ENCODE measurements around the gene IGF2. TPM values are rescaled to one million over a fixed set of nuclear protein-coding genes. Genes with fewer than 3 reads are reported as not detected.

IGF2 gene
- total and polyA plus RNA-seq, 12 donors, result 36.0 to 195 (median 81.6) TPM

- Histone ChIP-seq H3K4me1 (peaks cover 0 to 15% (median 8%) of the 10 kb centered on the region in 9 donors), H3K9me3 (no peaks in the 10 kb centered on the region), H3K36me3 (no peaks in the 10 kb centered on the region), H3K27me3 (peaks cover 0 to 69% (median 40%) of the 10 kb centered on the region in 7 donors), H3K4me3 (no peak overlapping the region), H3K27ac (no peak overlapping the region)
- WGBS, 2 donors, result 83 to 87% methylated on average over 12 of the region's 12 CpGs
- no peak for DNase-seq
- no peak for TF ChIP-seq CTCF (IDR thresholded peaks at IDR 0.05)
- intact Hi-C loops (cut with DNase I), result loop anchor here in 1 of 10 donors (10.0 kb wide), 1 partner anchor 59 kb away; no protein-coding TSS in a partner anchor
- ATAC-seq, result no peak
These were observed 24.3 kb upstream of the IGF2 start for GRCh38 chr11:2163428-2163978.

DNA sequence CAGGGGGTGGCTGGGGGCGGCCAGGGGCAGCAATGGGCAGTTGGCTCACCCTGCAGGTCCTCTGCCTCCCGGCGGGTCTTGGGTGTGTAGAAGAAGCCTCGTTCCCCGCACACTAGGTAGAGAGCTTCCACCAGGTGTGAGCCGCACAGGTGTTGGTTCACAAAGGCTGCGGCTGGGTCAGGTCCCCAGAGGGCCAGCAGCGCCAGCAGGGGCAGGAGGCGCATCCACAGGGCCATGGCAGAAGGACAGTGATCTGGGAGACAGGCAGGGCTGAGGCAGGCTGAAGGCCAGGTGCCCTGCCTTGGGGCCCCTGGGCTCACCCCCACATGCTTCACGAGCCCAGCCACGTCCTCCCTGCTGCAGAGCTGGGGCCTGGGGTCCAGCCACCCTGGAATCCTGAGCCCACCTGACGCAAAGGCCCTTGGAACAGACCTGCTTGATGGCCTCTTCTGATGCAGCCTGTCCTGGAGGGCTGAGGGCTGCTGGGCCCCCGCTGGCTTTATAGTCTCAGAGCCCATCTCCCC is 21.6 kb upstream of the IGF2 start, which contains the start of gene INS:
TSS of gene INS (minus strand) at position 474 of the 524 bp plus-strand sequence. CDS start at position 236, 238 bp downstream.
- intact Hi-C loops (cut with DNase I), result loop anchor here in 1 of 10 donors (10.0 kb wide), 1 partner anchor 56 kb away; no protein-coding TSS in a partner anchor
- DNase-seq (no peak), ATAC-seq (no peak)
- H3K4me3 ChIP-seq, result no peak within 1 kb of the TSS
- H3K4me1 ChIP-seq, result peaks cover 0 to 15% (median 1%) of the 10 kb centered on the region in 9 donors
- no peaks in the 10 kb centered on the region for H3K36me3 ChIP-seq
- WGBS, 2 donors, result 92 to 95% methylated on average over 13 of the region's 13 CpGs
- H3K27me3 ChIP-seq, result peaks cover 0 to 52% (median 28%) of the 10 kb centered on the region in 7 donors
- H3K27ac ChIP-seq, result no peak within 1 kb of the TSS
- TF ChIP-seq CTCF (IDR thresholded peaks at IDR 0.05), result no peak
- no peaks in the 10 kb centered on the region for H3K9me3 ChIP-seq

- Histone ChIP-seq H3K4me3 (no peak overlapping the region), H3K27ac (no peak overlapping the region), H3K36me3 (no peaks in the 10 kb centered on the region), H3K9me3 (no peaks in the 10 kb centered on the region), H3K4me1 (peaks cover 0 to 16% (median 0%) of the 10 kb centered on the region in 9 donors), H3K27me3 (peaks cover 0 to 44% (median 18%) of the 10 kb centered on the region in 7 donors)
- 78 to 82% methylated on average over 36 of the region's 36 CpGs for WGBS, 2 donors
- no peak for TF ChIP-seq CTCF (IDR thresholded peaks at IDR 0.05)
- no peak for ATAC-seq
- DNase-seq, result no peak
- intact Hi-C loops (cut with DNase I), result loop anchor here in 5 of 10 donors (5.0 to 10.0 kb wide), 6 partner anchors 55 to 515 kb away; no protein-coding TSS in a partner anchor
These were observed 20.6 kb upstream of the IGF2 start for GRCh38 chr11:2159536-2160413.

DNA sequence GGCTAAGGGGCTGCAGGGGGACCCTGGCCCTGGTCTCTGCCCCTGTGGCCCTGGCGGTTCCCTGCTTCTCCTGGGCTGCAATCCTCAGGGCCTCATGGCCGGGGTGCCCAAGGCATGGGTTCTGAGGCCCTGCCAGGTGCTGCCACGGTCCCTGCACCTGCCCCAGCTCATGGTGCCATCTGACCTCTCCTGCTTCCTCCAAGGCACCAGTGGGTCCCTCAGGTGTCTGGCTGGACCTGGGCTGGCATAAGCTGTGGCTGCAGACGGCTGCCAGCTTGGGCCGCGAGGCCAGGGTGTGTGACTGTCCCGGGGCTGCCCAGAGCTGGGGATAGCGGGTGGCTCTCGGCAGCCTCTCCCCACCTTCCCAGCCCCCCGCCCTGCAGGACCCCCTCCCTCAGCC is 19.8 kb upstream of the IGF2 start:
- no peak for ATAC-seq
- Histone ChIP-seq H3K27ac (no peak overlapping the region), H3K27me3 (peaks cover 0 to 36% (median 12%) of the 10 kb centered on the region in 7 donors), H3K36me3 (no peaks in the 10 kb centered on the region), H3K4me3 (no peak overlapping the region), H3K9me3 (no peaks in the 10 kb centered on the region), H3K4me1 (peaks cover 0 to 16% (median 0%) of the 10 kb centered on the region in 9 donors)
- TF ChIP-seq CTCF (IDR thresholded peaks at IDR 0.05), result no peak
- WGBS, 2 donors, result 66 to 77% methylated on average over 10 of the region's 10 CpGs
- intact Hi-C loops (cut with DNase I), result loop anchor here in 4 of 10 donors (5.0 to 10.0 kb wide), 5 partner anchors 274 to 514 kb away; no protein-coding TSS in a partner anchor
- DNase-seq, result no peak
